Colon (tissue), 2 donors: ENCODE results near the gene GRB2.

ENCODE experiments used
- FAIRE-seq: peaks from 2 replicates; lab custom pipeline; 2012; peaks lifted over from hg19 to GRCh38; lab: Jason Lieb, UNC
- donor health status: control.
- donor health status: control.

The GRB2 gene

DNA sequence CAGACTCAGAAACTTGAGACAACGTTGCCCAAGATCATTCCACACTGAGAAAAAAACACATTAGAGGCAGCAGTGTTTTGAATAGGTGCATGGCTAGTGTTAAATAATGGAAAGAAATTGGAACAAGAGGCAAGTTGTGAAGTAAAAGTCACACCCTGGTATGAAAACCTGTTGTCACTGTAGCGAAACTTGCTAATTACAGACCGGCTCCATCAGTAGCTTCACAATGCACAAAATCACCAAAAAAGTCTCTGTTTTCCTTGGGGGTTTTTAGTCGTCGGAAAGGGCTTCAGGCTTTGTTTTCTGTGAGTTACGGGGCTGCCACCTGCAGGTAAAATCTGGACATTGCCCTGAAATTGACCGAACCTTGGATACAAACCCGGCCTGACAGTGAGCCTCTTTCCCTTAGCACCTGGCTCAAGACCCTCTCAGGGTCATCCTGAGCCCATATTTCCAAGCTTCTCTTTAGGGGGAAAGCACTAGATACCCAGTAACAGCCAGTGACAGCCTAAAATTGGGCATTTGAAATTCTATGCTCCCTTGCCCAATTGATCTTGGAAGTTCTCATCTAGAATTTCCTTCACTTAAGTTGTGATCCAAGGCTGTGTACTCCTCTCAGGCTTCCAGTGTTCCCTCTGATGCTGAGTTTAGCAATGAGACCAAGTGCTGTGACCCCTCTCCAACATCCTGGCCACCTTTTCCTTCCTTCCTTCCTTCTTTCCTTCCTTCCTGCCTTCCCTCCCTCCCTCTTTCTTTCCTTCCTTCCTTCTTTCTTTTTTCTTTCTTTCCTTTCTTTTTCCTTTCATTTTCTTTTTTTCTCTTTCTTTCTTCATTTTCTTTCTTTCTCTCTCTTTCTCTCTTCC, 7.2 kb upstream of the GRB2 start:
- no peak for FAIRE-seq

DNA sequence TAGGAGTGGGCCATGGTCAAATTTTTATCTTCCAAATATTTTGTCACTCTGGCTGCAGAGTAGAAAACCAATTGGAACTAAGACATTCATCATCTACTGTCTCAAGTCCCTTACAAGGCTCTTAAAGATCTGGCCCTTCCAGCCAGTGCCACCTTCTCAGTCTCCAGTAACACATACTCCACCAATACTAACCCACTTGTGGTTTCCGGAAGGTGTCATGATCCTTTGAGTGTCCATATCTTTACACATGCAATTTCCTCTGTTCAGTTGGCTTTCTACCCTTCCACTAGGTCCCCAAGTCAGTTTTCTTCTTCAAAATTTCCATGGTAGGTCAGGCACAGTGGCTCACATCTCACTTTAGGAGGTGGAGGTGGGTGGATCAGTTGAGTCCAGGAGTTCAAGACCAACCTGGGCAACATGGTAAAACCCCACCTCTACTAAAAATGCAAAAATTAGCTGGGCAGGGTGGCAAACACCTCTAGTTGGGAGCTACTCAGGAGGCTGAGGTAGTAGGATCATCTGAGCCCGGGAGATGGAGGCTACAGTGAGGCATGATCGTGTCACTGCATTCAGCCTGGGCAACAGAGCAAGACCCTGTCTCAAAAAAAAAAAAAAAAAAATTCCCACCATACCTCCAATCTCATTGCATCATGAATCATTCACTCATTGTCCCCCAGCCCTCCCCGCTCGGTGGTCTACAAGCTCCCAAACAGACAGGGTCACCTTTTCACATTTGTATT, 6.0 kb upstream of the GRB2 start:
- no peak for FAIRE-seq

DNA sequence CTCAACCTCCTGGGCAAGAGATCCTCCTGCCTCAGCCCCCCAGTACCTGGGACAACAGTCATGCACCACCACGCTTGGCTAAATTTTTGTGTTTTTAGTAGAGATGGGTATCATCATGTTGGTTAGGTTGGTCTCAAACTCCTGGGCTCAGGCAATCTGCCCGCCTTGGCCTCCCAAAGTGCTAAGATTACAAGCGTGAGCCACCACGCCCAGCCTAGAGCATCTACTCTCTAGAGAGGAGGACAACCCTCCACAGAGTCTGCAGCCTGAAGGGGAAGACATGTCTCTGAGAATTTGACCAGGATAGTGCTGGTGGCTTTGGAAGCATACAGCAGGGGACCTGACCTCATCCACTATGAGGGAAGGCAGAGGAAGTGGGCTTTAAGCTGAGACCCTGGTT, 4.7 kb upstream of the GRB2 start:
- FAIRE-seq: no peak

DNA sequence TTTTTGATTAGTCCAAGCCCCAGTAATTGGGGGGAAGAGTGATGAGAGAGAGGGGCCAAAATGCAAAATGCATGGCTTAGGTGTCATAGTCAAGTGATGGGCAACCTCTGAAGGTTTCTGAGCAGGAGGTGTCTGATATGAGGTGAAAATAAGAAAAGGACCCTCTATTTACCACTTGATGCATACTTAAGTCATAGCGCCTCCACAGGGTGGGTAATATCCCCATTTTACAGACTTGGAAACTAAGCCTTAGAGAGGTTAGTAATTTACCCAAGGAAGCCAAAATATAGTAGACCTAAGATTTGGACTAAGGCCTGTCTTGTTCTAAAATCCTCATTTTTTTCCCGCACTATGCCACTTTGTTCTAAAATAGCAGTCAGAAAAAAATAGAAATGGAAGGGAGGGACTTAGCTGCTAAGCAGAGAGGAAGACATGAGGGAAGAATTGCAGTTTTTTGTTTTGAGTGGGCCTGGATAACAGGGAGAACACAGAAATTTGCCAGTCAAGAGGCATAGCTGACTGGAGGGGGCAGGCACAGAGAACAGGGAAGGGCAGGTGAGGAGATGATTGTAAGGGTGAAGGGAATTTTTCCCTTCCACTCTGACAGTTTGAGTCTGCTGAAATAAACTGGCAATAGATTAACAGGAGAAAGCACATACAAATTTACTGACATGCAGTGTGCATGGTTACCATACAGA, 2.3 kb upstream of the GRB2 start:
- FAIRE-seq: no peak

DNA sequence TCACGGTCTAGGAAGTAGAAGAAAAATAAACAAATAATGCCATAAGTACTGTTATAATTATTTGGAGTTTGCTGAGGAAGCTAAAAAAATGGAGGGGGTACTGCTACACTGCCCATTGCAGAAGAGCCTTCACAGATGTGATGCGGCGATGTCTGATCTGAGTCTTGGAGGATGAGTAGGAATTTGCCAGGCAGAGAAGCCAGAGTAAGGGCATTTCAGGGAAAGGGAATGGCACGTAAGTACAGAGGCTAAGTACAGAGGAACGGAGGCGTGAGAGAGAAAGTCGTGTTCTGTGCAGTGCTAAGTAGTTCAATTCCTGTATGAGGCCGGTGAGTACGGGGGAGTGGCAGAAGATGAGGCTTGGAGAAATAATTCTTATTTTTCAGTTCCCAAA, 741 bp upstream of the GRB2 start:
- FAIRE-seq: no peak

DNA sequence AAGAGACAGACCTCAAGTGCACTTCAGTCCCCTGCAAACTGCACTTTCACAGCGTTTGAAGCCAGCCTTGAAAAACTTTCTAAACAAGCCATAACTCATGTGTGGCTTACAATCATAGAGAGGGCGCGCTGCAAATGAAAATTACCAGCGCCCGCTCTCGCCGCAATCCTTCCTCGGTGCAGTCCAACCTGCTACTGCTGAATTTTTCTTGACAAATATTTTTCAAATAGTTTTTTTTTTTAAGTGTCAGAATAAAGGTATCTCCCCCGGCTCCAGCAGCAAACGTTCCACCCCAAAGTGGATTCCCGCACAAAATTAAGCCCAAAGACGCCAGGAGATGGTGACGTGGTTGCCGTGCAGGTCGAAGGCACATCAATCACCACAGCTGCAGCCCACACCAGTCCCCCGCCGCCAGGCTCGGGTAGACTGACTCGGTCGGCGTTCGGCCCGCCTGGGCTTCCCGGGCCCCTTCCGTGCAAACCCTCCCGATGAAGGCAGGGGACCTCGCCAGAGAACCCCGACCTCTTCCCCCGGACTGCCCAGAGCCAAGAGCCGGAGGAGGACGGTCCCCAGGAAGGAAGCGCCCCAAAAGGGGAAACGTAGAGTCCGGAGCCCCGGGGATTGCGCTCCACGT, 630 bp downstream of the GRB2 start:
- no peak for FAIRE-seq

DNA sequence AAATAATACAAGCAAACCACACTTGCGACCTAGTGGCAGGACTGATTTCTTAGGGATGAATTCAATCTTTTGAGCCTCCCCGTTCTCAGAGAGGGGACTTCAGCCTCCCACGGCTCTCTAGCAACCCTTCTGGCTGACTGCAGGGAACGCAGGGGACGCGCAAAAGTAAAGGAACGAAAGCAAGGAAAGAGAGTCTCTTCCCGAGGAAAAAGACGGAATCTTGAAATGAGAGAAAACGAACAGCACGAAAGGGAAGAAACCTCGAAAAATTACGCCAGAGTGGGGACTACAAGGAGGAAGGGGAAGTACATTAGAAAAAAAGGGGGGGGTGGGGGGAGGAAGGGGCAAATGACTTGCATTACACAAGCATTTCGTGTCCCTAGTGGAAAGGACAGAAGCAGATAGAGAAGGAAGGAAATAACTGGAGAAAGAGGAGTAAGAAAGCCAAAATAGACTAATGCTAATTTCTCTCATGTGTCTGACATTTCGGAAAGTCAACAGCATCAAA, 1.2 kb downstream of the GRB2 start:
- no peak for FAIRE-seq

DNA sequence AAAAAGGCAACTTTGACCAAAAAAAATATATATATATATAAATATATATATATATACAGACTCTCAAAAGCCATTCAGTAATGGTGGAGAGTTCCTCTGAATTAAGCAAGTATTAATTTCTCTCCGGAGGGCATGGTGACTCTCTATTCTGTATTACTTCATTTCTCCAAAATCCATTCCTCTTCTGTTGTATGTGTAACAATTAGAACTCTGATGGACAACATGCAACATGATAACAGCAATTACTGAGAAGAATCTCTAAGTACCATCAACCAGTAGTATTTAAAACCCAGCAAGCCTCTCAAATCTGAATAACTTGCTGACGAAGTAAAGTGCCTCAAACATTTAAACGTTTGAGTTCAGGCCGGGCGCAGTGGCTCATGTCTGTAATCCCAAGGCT, 2.3 kb downstream of the GRB2 start:
- FAIRE-seq: no peak

DNA sequence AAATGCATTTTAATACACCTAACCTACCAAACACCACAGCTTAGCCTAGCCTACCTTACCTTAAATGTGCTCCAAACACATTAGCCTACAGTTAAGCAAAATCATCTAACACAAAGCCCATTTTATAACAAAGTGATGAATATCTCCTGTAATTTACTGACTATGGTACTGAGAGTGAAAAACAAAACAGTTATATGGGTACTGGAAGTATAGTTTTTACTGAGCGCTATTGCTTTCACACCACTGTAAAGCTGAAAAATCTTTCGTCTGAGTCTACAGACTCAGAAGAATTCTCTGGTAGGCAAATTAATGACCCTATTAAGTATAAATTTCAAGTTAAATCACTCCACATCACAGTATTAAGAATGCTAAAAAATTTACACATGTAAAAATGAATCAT, 3.5 kb downstream of the GRB2 start:
- no peak for FAIRE-seq

DNA sequence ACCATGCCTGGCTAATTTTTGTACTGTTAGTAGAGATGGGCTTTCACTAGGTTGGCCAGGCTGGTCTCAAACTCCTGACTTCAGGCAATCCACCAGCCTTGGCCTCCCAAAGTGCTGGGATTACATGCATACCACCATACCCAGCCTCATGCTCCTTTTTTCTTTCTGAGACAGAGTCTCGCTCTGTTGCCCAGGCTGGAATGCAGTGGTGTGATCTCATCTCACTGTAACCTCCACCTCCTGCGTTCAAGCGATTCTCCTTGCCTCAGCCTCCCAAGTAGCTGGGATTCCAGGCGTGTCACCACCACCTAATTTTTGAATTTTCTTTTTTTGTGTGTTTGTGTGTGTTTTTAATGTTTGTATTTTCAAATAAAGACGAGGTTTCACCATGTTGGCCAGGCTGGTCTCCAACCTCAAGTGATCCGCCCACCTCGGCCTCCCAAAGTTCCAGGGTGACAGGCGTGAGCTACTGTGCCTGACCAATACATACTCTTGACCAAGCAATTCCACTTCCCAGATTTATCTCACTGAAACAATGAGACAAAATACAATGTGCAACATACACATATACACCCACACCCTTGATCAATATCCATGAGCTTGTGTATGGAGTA, 5.0 kb downstream of the GRB2 start:
- no peak for FAIRE-seq

DNA sequence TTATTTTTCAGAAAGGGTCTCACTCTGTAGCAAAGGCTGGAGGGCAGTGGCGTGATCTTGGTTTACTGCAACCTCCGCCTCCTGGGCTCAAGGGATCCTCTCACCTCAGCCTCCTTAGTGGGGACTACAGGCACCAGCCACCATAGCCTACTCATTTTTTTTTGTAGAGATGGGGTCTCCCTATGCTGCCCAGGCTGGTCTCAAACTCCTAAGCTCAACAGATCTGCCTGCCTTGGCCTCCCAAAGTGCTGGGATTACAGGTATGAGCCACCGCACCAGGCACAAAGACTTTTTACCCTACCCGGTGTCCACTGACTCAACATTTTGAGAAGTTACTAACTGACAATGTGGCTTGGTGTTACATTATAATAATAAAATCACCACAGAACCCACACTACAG, 7.2 kb downstream of the GRB2 start:
- no peak for FAIRE-seq

DNA sequence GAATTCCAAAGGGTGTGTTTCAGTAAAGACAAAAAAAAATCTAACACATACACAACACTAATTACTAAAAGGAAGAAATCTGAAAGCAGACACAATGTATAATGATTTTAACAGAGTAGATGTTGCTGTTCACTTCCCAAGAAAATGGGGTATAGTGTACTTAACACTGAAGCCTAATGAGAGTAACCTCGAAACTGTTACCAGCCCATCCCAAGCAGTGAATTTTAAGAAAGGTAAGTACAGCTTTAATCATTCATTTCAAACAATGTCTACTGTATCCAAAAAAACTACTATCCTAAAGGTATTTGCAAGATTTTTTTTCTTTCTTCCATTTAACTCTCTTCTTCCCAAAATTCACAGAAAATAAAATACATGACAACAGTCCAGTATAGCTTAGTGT, 8.3 kb downstream of the GRB2 start:
- no peak for FAIRE-seq

DNA sequence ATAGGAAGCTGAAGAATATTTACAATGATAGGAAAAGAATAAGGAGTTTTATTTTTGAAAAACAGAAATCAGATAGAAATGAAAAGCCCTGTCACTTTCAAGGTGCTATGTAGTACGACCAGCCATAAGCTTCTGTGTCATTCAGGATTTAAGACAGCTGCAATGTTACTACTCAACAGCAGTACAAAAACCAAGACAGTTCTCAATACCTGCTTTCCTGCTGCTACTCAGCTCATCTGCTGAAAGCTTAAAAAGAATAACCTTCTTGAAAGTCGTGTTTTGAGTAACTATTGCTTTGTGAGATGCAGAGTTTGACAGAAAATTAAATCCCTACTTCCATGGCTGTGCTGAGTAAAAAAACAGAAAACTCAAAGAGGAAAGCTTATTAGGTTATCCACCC, 8.7 kb downstream of the GRB2 start:
- FAIRE-seq: no peak

DNA sequence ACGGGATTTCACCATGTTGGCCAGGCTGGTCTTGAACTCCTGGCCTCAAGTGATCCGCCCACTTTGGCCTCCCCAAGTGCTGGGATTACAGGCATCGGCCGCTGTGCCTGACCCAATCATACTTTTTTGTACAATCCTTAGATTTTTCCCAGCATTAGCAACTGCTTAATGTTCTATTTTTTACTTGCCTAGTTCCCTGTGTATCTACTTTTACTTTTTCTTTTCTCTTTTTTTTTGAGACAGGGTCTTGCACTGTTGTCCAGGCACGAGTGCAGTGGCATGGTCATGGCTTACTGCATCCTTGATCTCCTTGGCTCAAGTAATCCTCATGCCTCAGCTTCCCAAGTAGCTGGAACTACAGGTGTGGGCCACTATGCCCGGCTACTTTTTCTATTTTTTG, 9.5 kb downstream of the GRB2 start:
- no peak for FAIRE-seq

DNA sequence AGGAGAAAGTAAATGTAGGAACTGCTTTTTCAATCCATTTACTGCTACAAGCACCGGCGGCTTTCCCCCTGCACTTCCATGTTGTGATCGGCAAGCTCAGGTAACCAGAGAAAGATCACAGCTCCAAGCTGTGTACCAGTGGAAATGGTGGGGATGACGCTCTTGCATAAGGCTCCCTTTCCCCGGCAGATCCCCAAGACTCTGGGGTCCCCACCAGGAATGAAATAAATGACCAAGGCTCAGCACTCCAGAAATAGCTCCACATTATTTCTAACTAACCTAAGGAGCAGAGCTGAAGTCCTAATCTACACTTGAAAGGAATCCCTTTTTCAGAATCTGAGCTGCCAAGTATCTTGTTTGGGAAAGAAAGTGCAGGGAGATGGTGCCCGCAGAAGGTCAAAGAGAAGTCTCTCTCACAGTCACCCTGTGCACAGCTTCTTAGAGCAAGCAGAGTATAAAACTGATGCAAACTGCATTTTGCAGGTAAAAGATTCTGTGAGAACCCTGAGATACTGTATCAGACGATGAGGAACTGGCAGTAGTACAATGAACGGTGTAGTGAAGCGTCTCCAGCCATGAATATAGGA, 11.1 kb downstream of the GRB2 start:
- no peak for FAIRE-seq

DNA sequence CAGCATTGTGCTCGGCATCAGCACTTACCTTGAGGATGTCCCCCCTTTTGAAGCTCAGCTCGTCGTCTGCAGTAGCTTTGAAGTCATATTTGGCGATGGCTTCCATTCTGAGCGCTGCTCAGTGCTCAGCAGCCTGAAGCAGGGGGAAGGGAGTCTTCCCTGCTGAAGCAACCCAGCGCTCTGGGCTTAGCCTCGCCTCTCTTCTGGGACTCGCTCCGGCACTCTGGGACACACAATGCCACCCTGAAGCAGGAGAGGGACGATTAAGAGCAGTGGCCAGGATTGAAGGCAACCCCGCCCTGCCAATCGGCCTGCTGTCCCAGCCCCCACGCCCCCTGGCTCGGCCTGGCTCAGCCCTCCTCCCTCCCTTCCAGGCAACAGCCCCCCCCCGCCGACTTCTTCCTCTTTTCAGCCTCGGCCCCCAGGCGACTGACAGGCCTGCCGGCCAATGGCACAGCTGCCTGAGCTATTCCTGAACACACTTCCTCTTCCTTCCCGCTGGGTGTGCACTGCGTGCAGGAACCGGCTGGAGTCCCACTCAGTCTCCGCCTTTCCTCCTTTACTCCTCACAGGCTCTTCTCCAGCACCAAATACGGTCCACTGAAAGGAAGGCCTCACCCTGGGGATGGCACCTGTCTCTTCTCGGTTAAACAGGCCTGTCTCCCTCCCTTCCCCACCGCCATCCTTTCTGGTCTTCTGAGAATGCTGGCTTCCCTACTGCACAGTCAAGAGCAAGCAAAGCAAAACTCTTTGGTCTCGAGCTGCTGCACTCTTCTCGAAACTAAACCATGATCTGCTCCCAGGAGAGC, 11.8 kb downstream of the GRB2 start:
- FAIRE-seq: no peak

DNA sequence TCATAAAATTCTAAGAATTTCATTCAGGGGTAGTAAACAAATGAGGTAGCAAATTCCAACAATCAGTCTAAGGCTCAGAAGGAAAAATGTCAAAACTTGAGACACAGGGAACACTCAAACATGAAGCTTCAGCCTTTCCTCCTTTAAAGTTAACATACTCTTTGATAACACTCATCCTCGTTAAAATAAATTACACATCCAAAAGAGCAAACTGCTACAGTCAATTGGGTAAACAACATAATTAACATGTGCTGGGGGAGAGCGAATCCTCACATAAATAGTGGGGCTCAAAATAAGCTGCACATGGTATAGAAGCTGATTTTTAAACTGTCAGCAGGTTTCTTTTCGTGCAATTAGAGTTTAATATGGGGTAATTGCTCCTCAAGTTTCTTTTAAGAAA, 12.9 kb downstream of the GRB2 start:
- FAIRE-seq: no peak

DNA sequence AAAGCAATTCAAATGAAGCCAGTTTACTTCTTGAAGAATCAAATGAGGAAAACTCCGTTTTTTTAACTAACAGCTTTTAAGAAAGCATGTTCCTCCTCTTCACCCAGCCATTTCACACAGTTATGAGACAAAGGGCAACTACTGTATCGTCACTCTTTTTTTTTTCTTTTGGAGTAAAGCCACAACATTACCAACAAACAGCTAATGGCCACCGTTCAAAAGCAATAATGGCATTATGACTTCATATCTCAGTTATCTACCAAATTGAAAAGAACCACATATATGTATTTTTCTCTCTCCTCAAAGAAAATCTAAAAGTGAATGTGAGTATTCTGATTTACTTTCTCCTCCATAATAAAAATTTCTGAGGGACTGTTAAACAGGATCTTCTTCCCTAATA, 14.5 kb downstream of the GRB2 start:
- FAIRE-seq: no peak

DNA sequence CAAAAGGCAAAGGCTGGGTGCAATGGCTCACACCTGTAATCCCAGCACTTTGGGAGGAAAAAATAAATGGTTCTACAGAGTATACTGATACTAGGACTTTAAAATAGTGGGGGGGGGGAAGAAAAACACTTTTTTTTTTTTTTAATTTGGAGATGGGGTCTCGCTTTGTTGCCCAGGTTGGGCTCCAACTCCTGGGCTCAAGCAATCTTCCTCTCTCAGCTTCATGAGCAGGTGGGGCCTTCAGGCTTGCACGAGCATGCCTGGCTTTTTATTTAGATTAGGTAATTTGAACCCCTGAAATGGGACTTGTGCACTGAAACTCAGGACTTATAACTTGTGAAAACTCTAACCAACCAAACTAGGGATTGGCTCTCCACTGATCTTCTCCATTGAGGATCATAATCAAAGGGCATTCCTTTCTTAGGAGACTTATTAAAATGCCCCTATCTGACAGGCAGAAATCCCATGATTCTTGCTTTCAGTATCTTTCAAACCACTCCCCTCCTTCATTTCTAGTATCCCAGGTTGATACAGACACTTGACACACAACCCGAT, 16.9 kb downstream of the GRB2 start:
- no peak for FAIRE-seq

DNA sequence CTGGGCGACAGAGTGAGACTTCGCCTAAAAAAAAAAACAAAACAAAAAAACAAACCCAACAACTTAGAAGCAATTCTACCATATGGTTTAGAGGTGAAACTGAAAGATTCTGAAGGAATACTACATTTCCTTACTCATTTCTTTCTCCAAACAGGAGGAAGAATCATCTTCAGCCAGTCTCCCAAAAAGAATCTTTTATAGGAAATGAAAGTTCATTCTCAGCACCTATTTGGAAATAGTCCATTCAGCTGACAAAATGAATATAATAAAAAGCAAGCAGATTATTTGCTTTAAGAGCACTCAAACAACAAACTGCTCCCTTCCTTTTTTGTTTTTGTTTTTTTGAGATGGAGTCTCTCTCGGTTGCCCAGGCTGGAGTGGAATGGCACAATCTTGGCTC, 17.7 kb downstream of the GRB2 start:
- no peak for FAIRE-seq
